ENCODE measurements around the gene PSMB3.
"Not testable (repeated sequence)": the region's sequence is repeated elsewhere in the genome, so short reads cannot be mapped to it uniquely, and the experiment has no call there.

PSMB3 gene

DNA sequence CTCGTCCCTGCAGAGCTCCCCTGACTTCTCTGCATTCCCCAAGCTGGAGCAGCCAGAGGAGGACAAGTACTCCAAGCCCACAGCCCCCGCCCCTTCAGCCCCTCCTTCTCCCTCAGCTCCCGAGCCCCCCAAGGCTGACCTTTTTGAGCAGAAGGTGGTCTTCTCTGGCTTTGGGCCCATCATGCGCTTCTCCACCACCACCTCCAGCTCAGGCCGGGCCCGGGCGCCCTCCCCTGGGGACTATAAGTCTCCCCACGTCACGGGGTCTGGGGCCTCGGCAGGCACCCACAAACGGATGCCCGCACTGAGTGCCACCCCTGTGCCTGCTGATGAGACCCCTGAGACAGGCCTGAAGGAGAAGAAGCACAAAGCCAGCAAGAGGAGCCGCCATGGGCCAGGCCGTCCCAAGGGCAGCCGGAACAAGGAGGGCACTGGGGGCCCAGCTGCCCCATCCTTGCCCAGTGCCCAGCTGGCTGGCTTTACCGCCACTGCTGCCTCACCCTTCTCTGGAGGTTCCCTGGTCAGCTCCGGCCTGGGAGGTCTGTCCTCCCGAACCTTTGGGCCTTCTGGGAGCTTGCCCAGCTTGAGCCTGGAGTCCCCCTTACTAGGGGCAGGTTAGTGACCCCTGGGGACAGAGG, 36.1 kb upstream of the PSMB3 start:
- no peak for DNase-seq (ENCODE audit: low spot score)

DNA sequence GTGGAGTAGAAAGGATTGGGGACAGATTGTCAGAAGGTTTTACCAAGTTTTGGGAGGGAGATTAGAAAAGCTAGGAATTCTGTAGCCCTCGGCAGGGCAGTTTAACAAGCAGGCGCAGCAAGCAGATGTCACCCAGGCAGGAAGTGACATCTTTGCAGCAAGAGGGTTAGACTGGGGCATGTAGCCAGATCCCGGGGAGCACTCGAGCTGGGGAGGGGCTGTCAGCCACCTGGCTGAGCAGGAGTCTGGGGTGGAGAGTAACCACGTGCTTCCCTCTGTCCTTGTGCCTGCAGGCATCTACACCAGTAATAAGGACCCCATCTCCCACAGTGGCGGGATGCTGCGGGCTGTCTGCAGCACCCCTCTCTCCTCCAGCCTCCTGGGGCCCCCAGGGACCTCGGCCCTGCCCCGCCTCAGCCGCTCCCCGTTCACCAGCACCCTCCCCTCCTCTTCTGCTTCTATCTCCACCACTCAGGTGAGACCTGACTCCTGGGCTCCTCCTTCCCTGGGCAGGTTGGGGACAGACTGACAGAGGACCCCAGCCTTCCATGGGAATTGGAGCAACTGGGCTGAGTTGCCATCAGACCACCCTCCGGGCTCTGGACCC, 35.3 kb upstream of the PSMB3 start:
- DNase-seq (ENCODE audit: low spot score): no peak

DNA sequence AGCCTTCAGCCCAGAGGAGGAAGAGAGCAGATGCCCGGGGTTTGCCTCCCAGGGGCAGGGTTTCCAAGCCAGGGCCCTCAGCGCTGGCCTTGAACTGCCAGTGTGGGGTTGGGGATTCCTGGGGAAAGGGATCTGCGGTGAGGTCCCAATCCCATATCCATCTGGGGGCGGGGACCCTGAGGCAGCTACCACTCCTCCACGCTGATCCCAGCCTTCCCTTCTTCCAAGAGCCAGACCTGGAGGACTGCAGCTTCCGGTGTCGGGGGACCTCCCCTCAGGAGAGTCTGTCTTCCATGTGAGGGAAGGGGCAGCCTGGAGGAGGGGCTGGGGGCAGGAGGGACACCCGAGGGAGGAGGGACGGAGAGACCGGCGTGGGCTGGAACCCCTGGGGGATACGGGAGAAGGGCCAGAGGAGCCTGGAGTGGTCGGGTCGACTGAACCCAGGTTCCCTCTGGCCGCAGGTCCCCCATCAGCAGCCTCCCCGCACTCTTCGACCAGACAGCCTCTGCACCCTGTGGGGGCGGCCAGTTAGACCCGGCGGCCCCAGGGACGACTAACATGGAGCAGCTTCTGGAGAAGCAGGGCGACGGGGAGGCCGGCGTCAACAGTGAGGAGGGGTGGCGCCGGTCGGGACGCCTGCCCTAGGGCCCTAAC, 33.1 kb upstream of the PSMB3 start:
- DNase-seq (ENCODE audit: low spot score): peak; percentile 68

DNA sequence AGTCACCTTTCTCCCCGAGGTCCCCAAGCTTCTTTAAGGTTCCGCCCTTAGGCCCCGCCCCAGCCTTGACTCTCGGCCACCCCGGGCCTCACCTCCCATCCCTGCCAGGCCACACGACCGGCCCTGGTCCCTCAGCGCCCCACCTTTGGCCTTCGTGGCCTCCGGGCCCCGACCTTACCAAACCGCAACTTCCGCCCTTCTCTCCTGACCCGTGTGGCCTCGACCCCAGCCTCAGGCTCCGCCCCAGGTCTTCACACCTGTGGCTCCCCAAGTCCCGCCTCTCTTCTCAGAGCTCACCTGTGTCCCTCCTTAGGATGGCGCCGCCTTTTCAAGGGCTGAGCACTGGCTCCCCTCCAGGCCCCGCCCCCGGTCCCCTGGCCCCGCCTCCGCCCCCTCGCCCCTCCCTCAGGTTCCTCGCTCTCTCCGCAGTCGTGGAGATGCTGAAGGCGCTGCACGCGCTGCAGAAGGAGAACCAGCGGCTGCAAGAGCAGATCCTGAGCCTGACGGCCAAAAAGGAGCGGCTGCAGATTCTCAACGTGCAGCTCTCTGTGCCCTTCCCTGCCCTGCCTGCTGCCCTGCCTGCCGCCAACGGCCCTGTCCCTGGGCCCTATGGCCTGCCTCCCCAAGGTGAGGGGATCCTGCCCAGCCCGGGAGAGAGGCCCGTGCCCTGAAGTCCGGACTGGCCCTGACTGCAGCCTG, 32.4 kb upstream of the PSMB3 start:
- DNase-seq (ENCODE audit: low spot score): peak; percentile 86

DNA sequence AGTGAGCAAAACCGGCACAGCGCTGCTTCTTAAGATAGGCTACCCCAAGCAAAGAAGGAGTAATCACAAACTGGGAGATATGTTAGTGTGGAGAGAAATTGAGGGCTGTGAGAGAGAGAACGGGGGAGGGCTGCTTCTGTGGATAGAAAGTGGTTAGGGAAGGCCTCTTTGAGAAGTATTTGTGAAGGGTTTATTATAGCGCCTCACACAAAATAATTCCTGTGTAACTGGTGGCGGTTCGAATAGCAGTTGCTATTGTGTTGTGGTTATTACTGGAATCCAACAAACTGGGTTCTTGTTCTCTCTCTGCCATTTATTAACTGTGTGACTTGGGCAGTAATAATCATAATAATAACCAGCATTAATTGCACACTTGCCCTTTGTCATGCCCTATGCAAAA, 31.6 kb upstream of the PSMB3 start:
- DNase-seq (ENCODE audit: low spot score): no peak

DNA sequence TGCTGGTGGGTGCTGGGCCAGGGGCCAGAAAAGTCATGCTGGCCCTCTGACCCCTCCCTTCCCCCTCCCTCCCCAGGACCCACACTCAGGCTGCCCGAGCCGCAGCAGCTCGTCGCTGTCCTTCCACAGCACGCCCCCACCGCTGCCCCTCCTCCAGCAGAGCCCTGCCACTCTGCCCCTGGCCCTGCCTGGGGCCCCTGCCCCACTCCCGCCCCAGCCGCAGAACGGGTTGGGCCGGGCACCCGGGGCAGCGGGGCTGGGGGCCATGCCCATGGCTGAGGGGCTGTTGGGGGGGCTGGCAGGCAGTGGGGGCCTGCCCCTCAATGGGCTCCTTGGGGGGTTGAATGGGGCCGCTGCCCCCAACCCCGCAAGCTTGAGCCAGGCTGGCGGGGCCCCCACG, 30.7 kb upstream of the PSMB3 start:
- DNase-seq (ENCODE audit: low spot score): no peak

DNA sequence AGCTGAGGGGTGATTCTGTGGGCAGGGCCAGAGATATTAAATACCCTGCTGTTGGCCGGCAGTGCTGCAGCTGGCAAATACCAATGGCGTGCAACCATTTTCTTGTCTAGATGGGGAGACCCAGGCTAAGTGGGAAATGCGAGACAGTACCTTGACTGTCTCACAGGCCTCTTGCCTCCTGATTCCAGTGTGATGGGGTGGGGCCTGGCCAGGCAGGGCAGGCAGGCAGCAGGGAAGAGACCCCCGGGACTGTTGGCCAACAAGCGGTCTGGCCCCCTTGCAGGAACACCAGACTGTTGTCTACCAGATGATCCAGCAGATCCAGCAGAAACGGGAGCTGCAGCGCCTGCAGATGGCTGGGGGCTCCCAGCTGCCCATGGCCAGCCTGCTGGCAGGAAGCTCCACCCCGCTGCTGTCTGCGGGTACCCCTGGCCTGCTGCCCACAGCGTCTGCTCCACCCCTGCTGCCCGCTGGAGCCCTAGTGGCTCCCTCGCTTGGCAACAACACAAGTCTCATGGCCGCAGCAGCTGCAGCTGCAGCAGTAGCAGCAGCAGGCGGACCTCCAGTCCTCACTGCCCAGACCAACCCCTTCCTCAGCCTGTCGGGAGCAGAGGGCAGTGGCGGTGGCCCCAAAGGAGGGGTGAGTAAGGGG, 28.1 kb upstream of the PSMB3 start:
- DNase-seq (ENCODE audit: low spot score): no peak

DNA sequence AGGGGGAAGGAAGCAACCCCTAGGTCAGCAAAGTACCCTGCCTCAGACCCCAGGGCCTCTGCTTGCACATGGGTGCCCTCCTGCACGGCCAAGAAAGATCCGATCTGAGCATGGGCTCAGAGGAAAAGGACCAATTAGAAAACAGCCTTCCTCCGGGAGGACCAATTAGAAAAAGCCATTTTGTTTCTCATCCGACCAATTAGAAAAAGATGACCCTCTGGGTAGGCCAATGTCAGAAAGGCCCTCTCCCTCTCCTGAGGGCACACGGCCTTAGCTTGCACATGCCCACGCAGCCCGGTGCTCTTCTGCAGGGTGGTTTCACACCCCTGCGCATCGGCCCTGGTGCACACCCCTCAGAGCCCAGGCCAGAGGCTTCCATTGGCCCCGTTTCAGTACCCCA, 27.5 kb upstream of the PSMB3 start:
- DNase-seq (ENCODE audit: low spot score): no peak

DNA sequence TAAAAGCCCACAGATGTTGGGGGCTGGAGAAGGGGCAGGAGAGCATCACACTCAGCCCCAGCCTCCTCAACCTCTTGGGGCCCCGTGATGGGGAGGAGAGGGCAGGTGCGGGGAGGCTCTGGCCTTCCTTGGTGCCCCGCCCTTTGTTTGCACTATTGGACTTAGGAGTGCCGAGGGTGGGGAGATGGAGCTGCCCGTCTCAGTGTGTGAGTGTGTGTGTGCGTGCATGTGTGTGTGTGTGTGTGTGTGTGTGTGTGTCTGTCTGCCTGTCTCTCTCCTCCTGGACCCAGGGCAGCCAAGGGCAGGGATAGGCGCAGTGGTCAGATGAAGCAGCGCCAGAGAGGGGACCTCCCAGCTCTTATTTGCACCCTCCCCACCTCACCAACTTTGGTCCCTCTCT, 26.4 kb upstream of the PSMB3 start:
- DNase-seq (ENCODE audit: low spot score): not testable (repeated sequence)

DNA sequence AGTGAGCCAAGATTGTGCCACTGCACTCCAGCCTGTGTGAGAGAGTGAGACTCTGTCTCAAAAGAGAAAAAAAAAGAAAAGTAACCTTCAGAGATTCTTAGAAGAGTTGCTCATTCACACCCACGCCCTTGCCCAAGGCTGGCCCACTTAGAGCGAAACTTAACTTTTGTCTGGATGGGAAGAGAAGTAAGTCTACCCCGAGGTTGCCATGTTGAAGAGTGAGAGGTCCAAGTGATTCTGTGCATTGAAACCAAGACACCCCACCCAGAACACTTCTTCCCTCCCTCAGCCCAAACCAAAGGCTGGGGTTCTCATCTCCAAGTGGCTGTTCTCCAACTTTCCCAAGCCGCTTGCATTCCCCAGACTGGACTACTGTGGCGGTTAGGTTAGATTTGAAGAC, 24.8 kb upstream of the PSMB3 start:
- DNase-seq (ENCODE audit: low spot score): no peak

DNA sequence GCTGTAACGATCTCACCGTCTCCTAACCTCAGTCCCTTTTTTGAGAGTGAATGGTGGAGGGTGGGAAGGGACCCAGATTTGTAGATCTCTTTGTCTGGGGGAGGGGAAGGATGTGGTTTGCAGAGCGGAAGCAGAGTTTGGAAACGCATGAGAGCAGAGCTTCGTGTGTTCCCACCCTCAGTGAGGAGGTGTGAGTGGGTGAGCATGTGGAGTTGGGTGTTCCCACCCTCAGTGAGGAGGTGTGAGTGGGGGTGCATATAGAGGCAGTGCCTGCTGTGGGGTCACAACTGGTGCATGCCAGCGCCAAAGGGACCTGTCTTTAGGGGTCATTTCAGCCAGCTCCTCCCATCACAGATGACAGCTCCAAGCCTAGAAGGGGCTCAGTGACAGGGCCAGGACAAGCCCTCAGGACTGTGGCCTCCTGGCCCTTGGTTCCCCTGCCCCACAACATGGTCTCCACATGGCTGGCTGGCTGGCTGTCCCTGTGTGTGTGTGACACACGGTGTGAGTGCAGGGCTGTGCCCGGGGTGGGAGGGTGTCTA, 24.2 kb upstream of the PSMB3 start:
- no peak for DNase-seq (ENCODE audit: low spot score)

DNA sequence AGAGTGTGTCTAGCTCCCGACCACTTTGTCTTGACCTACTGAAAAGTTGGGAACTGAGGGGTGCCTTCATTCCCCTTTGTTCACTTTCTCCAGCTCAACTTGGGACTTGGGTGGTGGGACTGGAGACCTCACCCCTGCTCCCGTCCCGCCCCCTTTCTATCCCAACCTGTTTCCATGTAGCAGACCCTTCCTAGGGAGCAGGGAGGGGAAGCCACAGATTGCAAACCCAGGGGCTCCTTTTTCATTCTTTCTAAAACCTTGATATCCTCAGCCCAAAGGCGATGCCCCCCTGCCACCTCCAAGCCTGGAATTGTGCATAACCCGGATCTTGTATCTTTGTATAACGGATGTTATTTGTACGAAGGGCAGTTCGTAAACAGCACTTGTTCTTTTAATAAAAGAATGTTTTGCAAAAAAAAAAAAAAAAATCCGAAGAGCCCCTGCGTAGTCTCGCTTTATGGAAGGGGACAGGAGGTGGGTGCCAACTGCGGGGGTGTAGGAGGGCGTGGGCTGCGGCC, 23.1 kb upstream of the PSMB3 start:
- DNase-seq (ENCODE audit: low spot score): no peak

DNA sequence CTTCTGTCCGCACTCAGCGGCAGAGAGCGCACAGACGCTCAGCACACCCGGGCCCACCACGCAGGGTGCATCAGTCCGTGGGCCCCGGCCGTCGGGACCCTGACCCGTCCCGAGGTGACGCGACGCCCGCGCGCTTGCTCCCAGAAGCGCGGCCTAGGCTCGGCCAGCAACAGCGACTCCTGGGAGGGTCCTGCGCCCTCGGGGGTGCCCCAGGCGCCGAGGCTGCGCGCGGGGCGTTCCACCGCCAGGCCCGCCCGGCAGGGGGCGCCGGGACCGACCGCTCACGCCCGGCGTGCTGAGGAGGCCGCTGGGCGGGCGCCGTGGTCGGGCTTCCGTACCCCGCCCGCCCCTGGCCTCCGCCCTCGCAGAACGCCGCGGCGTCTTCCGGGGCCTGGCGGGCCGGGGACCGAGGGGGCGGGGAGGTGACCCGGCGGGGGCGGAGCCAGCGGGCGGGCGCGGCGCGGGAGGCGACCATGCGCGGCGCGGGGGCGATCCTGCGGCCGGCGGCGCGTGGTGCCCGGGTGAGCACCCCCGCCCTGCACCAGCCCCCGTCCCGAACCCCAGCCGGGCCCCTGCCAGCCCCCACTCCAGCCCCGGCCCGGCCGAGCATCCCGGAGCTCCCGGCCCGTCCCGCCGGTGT, 22.5 kb upstream of the PSMB3 start, which contains the start of gene CISD3:
TSS of gene CISD3 (plus strand) at position 456 of the 640 bp plus-strand sequence. CDS start at position 474, 18 bp downstream.
- peak; percentile 91 for DNase-seq (ENCODE audit: low spot score)

DNA sequence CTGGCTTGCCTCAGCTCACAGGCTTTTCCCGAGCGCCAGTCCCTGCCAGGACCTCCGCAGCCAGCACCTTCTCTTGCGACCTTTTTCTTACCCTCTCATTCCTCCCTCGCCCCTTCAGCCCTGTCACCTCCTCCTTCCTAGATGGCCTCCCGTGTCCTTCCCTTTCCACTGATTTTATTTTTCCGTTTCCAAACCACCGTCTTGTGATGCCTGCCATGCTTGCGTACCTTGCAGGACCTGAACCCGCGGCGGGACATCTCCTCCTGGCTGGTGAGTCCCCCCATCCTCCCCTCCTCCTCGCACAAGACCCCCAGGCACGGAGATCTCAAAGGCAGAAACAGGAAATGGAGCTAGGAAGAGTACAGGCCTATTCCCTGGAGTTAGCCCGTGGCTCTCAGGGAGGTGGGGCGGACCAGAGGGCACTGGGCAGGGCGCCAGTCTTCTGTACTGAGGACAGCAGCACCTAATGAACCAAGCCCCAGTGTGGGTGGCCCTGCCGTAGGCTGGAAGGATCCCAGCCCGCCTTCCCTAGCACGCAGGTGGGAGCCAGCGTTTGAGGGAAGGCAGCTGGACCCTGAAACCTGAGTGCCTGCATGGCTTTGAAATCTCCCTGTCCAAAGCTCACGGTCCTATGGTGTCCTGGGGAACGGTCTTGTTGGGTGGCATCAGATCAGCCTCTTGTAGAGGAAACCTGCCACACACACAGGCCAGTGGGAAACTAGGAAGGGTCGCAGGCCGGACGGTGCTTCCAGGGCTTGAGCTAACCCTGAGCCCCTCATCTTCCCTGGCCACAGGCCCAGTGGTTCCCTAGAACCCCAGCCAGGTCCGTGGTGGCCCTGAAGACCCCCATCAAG, 21.8 kb upstream of the PSMB3 start:
- DNase-seq (ENCODE audit: low spot score): no peak

DNA sequence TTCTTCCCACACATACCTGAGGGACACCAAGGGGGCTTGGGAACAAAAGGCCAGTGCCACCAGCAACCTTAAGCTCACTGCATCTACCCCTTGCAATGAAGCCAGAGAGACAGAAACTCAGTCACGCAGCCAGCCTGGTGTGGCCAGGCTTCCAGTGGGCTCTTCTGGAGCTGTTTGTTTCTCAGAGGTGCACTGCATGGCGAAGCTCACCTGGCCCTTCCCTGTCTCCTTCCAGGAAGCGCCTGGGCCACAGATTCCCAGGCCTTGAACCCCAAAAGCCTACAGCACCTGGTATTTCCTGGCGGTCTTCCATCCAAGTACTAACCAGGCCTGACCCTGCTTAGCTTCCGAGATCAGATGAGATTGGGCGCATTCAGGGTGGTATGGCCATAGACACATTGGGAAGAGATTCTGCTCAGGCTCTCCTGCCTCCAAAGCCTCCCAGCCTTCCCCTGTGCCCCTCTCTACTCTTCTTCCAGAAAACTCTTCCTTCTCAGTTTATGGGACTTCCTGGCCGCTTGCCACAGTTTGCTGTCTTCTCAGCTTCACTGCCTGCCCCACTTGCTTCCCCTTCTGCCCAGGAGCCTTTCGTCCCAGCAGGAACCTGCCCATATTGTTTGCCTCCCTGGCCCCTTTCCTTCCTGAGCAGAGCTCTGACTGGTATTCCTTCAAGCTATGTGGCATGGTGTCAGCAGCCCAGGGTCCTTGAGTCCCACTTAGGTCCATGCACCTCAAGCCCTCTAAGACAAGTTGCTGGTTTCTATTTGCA, 20.8 kb upstream of the PSMB3 start:
- DNase-seq (ENCODE audit: low spot score): no peak

DNA sequence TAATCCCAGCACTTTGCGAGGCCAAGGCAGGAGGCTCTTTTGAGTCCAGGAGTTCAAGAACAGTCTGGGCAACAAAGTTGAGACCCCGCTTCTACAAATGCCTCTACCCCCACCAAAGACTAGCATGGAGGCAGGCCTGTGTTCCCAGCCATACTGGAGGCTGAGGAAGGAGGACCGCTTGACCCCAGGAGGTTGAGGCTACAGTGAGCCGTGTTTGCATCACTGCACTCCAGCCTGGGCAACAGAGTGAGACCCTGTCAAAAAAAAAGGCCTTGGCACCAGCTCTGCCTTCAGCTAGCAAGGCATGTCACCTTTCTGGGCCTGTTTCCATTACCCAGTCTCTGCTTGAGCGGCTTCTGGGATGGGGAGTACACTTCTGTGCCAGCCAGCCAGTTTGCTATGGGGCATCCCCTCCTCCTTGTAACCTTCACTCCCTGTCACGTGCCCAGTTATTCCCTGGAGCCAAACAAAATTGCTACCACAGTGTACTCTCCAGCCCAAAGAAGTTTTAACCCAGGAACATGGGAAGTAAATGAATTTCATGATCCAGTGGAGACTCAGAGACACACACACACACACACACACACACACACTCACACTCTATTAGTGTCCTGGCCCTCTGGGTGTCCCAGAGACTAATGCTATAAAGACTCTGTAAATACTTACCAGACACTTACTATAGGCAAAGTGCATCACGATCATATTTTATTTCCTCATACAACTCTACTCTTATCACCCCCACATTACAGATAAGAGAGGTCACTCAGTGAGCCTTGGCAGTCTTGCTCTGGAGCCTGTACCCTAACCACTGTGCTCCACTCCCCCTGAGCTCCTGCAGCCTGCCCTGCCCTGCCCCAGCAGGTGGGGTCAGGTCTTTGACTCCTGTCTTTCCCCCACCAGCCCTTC, 19.9 kb upstream of the PSMB3 start:
- no peak for DNase-seq (ENCODE audit: low spot score)

DNA sequence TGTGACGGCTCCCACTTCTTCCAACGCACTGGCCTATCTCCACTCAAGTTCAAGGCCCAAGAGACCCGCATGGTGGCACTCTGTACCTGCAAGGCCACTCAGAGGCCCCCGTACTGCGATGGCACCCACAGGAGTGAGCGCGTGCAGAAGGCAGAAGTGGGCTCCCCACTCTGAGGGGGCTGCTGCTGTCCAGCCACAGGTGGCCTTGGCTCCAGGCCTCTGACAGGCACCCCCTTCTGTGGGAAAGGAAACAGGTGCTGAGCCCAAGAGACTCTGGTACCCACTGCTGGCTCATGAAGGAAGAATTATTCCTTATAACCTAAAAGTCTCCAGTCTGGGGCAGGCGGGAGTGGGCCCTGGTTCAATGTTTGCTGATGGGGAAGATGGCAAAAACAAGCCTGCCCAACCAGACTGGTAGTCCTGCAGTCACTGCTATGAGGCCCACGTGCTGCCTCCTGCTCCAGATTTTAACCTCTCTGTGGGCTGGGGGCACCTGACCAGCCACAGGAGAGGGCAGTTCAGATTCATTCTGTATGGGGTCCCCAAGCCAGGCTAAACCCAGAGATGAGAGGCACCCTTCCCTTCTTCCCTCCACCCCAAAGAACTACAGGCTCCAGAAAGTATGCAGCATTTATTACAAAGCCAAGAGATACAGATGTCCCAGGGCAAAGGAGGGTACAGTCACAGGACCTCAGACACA, 19.1 kb upstream of the PSMB3 start:
- no peak for DNase-seq (ENCODE audit: low spot score)
